GM23248 (cell line): ENCODE results near the gene OR2V1. TPM values are rescaled to one million over a fixed set of nuclear protein-coding genes. Genes with fewer than 3 reads are reported as not detected.

Source experiments
- DNase-seq: peaks from one replicate; pipeline ENCODE4 v3.0.0-alpha.2; 2015
- H2AFZ ChIP-seq: fragments of 200-600 bp; sonication (generic); 2 replicates; pipeline ENCODE4 v1.6.1; 2016; ENCODE audit warnings: antibody characterized with exemption
- H3F3A ChIP-seq: fragments of 200-600 bp; sonication (generic); 2 replicates; pipeline ENCODE4 v1.6.1; 2016; ENCODE audit warnings: mild to moderate bottlenecking, antibody characterized with exemption, mixed run types; ENCODE audit not compliant: insufficient read depth
- H3K27ac ChIP-seq: fragments of 200-600 bp; sonication (generic); 2 replicates; pipeline ENCODE4 v1.5.1; 2016; ENCODE audit warnings: mild to moderate bottlenecking
- H3K27me3 ChIP-seq: fragments of 200-600 bp; sonication (generic); replicated peaks from 2 replicates; pipeline ENCODE4 v1.6.1; 2016; ENCODE audit warnings: mild to moderate bottlenecking; ENCODE audit not compliant: insufficient read depth
- H3K36me3 ChIP-seq: fragments of 200-600 bp; sonication (generic); 2 replicates; pipeline ENCODE4 v1.6.1; 2016; ENCODE audit warnings: low read depth, mild to moderate bottlenecking
- H3K4me1 ChIP-seq: fragments of 200-600 bp; sonication (generic); 2 replicates; pipeline ENCODE4 v1.6.1; 2016; ENCODE audit warnings: mild to moderate bottlenecking; ENCODE audit not compliant: insufficient read depth
- H3K4me2 ChIP-seq: fragments of 200-600 bp; sonication (generic); one replicate; pipeline ENCODE4 v1.6.1; 2016; ENCODE audit warnings: mild to moderate bottlenecking; ENCODE audit not compliant: unreplicated experiment
- H3K4me3 ChIP-seq: fragments of 200-600 bp; sonication (generic); 2 replicates; pipeline ENCODE4 v1.5.1; 2016; ENCODE audit warnings: mild to moderate bottlenecking
- H3K79me2 ChIP-seq: fragments of 200-600 bp; sonication (generic); 2 replicates; pipeline ENCODE4 v1.6.1; 2016; ENCODE audit warnings: mild to moderate bottlenecking; ENCODE audit not compliant: insufficient read depth
- H3K9ac ChIP-seq: fragments of 200-600 bp; sonication (generic); 2 replicates; pipeline ENCODE4 v1.6.1; 2016; ENCODE audit warnings: mild to moderate bottlenecking
- H3K9me2 ChIP-seq: fragments of 200-600 bp; sonication (generic); 2 replicates; pipeline ENCODE4 v1.6.1; 2016; ENCODE audit warnings: mixed run types, mild to moderate bottlenecking, moderate library complexity; ENCODE audit not compliant: insufficient read depth
- H3K9me3 ChIP-seq: fragments of 200-600 bp; sonication (generic); one replicate; pipeline ENCODE4 v1.6.1; 2017; ENCODE audit warnings: low read depth
- H4K20me1 ChIP-seq: fragments of 200-600 bp; sonication (generic); 2 replicates; pipeline ENCODE4 v1.6.0; 2016; ENCODE audit not compliant: insufficient read depth
- EZH2 ChIP-seq: fragments of 200-600 bp; sonication (generic); IDR thresholded peaks from 2 replicates; pipeline ENCODE4 v1.6.1; 2018; ENCODE audit warnings: antibody characterized with exemption, mild to moderate bottlenecking; ENCODE audit not compliant: insufficient read depth, poor library complexity, severe bottlenecking
- EZH2phosphoT487 ChIP-seq: fragments of 200-600 bp; sonication (generic); IDR thresholded peaks from 2 replicates; pipeline ENCODE4 v1.6.1; 2018; ENCODE audit warnings: antibody characterized with exemption, moderate library complexity, mild to moderate bottlenecking, low read depth; ENCODE audit not compliant: insufficient read depth
- WGBS, 2 experiments: methylation state at CpG; one replicate each; pipeline ENCODE4 v1.1.6; 2015 to 2017; ENCODE audit warnings: low lambda C conversion rate in 2 of 2, low coverage in 1 of 2; ENCODE audit errors: missing lambda C conversion rate in 2 of 2; 5-methylcytosine and 5-hydroxymethylcytosine counted together
- in situ Hi-C: fragments of 300-500 bp; cut with MboI; formaldehyde crosslinking; loops from 2 replicates; pipeline ENCODE4 v1.15.0; 2020
- polyA plus RNA-seq: library from polyadenylated mRNA; unstranded; fragments of >200 nt; fragmentation: Nextera tagmentation; extraction: Ambion mirVana; gene quantifications from 2 replicates; pipeline ENCODE4 v1.2.1, GENCODE V29; 2016
- total RNA-seq: library from RNA; depleted of rRNA; stranded (reverse); fragments of >200 nt; shearing (Covaris generic); gene quantifications from 2 replicates; pipeline ENCODE4 v1.2.3, GENCODE V29; 2014

The OR2V1 gene
- total and polyA plus RNA-seq, 2 experiments from 2014 or later: not detected

DNA sequence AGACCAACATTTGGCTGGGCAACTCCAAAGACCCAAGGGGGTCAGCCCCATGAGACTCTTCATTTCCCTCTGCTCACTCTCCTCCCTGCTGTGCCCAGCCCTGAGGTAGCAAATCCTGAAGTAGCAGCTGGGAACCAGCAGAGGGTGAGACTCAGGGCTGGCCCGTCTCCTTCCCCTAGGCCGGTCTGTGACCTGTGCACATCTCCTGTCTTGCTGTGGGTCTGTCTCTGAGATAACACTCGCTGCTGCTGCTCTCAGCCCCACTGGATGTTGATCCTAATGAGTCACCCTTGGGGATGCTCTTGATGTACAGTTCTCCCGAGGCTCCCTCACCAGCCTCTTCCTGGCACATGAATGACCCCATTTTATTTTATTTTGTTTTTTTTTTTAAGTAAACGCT is 7.3 kb upstream of the OR2V1 start:
- TF ChIP-seq EZH2phosphoT487 (no peak), EZH2 (no peak)
- Histone ChIP-seq H3K27me3 (no peaks in the 10 kb centered on the region; the same call in 1 of the 2 replicates), H3K4me3 (no peak overlapping the region), H3K9me2 (no peaks in the 10 kb centered on the region), H3K4me2 (no peak overlapping the region), H3K36me3 (no peaks in the 10 kb centered on the region), H3K27ac (no peak overlapping the region), H4K20me1 (no peaks in the 10 kb centered on the region), H3K9me3 (no peaks in the 10 kb centered on the region), H3K9ac (no peak overlapping the region), H3F3A (peaks cover 6% of the 10 kb centered on the region; the same call in 1 of the 2 replicates), H2AFZ (no peak overlapping the region), H3K4me1 (0 out of 2 replicates have a peak, but pooled peaks cover 5% of the 10 kb centered on the region), H3K79me2 (no peaks in the 10 kb centered on the region)
- peak; percentile 22 for DNase-seq
- WGBS, 2 experiments: 10 to 14% methylated on average over 5 of the region's 5 CpGs
- in situ Hi-C loops: no loop called here

DNA sequence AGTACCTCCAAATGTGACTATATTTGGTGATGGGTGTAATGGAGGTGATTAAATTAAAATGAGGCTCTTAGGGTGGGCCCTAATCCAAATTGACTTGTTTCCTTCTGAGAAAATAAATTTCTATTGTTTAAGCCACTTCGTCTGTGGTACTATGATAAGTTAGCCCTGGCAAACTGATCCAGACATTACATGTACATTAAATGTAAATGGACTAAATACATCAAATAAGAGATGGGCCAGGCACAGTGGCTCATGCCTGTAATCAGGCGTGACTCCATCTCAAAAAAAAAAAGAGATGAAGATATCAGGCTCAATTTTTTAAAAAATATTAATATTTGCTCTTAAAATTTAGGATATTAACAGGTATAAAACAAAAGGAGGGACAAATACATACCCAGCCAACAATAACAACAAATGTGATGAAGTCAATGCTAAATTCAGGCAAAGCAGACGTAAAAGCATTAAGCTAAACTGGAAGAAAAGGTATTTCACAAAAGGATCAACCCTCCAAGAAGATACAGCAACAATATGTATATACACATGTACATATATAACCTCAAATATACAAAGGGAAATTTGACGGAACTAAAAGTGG is 5.5 kb upstream of the OR2V1 start:
- 63 to 70% methylated on average over 4 of the region's 4 CpGs for WGBS, 2 experiments
- Histone ChIP-seq H3K9me2 (no peaks in the 10 kb centered on the region), H3F3A (peaks cover 6% of the 10 kb centered on the region; the same call in 1 of the 2 replicates), H3K27me3 (no peaks in the 10 kb centered on the region; the same call in 1 of the 2 replicates), H3K9me3 (no peaks in the 10 kb centered on the region), H4K20me1 (no peaks in the 10 kb centered on the region), H3K9ac (no peak overlapping the region), H3K79me2 (no peaks in the 10 kb centered on the region), H3K27ac (no peak overlapping the region), H2AFZ (no peak overlapping the region), H3K4me3 (no peak overlapping the region), H3K4me1 (0 out of 2 replicates have a peak, but pooled peaks cover 5% of the 10 kb centered on the region), H3K36me3 (no peaks in the 10 kb centered on the region), H3K4me2 (no peak overlapping the region)
- TF ChIP-seq EZH2phosphoT487 (no peak), EZH2 (no peak)
- in situ Hi-C loops: no loop called here
- no peak for DNase-seq

DNA sequence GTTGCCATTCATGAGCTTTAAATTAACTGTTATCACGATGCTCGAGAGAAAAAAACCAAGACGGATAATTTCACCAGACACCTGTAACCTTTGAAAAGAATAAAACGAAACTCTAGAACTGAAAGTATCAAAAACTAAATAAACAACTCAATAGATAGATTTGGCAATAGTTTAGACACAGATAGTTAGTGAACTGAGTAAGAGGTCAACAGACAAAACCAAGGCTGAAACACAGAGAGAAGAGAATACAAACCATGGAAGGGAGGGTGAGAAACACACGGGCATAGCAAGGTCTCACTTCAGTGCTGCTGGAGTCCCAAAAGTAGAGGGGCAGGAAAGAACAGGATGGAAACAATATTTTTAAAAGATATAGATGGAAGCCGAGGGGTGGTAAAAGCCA is 3.3 kb upstream of the OR2V1 start:
- Histone ChIP-seq H2AFZ (no peak overlapping the region), H3K4me3 (no peak overlapping the region), H3K9me3 (no peaks in the 10 kb centered on the region), H3K9ac (no peak overlapping the region), H3K9me2 (no peaks in the 10 kb centered on the region), H3K27ac (no peak overlapping the region), H3K27me3 (no peaks in the 10 kb centered on the region; the same call in none of the 2 replicates), H3K4me1 (0 out of 2 replicates have a peak, but pooled peaks cover 5% of the 10 kb centered on the region), H4K20me1 (no peaks in the 10 kb centered on the region), H3K4me2 (no peak overlapping the region), H3F3A (peaks cover 6% of the 10 kb centered on the region; the same call in 1 of the 2 replicates), H3K79me2 (no peaks in the 10 kb centered on the region), H3K36me3 (no peaks in the 10 kb centered on the region)
- WGBS, 2 experiments: 66 to 69% methylated on average over 6 of the region's 6 CpGs
- in situ Hi-C loops: no loop called here
- no peak for DNase-seq
- no peak for TF ChIP-seq EZH2phosphoT487
- no peak for TF ChIP-seq EZH2

DNA sequence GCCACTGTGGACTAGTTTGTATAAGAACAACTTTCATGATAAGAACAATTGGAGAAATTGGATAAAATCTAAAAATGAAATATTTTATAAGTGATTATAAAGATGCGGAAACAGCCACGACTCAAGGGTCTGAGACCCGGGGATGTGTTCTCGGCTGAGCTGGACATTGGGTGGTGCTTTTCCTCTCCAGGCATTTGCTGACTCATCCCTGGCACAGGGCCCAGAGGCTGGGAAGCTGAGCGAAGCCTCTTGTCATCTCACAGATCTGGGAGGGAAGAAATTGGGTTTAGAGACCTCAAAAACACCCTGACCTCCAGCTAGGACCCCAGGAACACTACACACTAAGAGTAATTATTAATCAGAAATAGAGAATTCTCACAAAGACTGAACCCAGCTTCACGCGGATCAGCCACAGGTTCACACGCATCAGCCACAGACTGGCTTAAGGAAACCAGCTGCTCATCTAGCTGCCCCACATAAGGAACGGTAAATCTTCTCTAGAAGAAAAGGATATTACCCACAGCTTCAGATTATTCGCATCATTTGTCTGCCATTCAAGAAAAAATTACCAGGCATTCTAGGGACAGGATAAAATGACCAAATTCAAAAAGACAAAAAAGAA is 2.8 kb upstream of the OR2V1 start:
- H3F3A ChIP-seq: peaks cover 6% of the 10 kb centered on the region; the same call in 1 of the 2 replicates
- no peaks in the 10 kb centered on the region for H3K36me3 ChIP-seq
- in situ Hi-C loops: no loop called here
- H3K9me2 ChIP-seq: no peaks in the 10 kb centered on the region
- H3K9me3 ChIP-seq: no peaks in the 10 kb centered on the region
- no peak overlapping the region for H2AFZ ChIP-seq
- no peaks in the 10 kb centered on the region for H4K20me1 ChIP-seq
- peak; percentile 83 for DNase-seq
- no peaks in the 10 kb centered on the region; the same call in none of the 2 replicates for H3K27me3 ChIP-seq
- H3K9ac ChIP-seq: no peak overlapping the region
- peak overlapping the region; percentile 1 for H3K4me2 ChIP-seq
- no peak overlapping the region for H3K27ac ChIP-seq
- H3K4me1 ChIP-seq: 0 out of 2 replicates have a peak, but pooled peaks cover 5% of the 10 kb centered on the region
- no peak for TF ChIP-seq EZH2
- no peak for TF ChIP-seq EZH2phosphoT487
- no peak overlapping the region for H3K4me3 ChIP-seq
- no peaks in the 10 kb centered on the region for H3K79me2 ChIP-seq
- 44 to 48% methylated on average over 10 of the region's 10 CpGs for WGBS, 2 experiments
